HG03469 (cell line): ENCODE results near the gene COIL.

Experiments
- ATAC-seq: cut with Tn5 transposase; IDR thresholded peaks from one replicate; pipeline ENCODE4 v1.9.1; 2021; ENCODE audit warnings: mild to moderate bottlenecking, moderate library complexity, moderate number of reproducible peaks; ENCODE audit not compliant: unreplicated experiment

The COIL gene

DNA sequence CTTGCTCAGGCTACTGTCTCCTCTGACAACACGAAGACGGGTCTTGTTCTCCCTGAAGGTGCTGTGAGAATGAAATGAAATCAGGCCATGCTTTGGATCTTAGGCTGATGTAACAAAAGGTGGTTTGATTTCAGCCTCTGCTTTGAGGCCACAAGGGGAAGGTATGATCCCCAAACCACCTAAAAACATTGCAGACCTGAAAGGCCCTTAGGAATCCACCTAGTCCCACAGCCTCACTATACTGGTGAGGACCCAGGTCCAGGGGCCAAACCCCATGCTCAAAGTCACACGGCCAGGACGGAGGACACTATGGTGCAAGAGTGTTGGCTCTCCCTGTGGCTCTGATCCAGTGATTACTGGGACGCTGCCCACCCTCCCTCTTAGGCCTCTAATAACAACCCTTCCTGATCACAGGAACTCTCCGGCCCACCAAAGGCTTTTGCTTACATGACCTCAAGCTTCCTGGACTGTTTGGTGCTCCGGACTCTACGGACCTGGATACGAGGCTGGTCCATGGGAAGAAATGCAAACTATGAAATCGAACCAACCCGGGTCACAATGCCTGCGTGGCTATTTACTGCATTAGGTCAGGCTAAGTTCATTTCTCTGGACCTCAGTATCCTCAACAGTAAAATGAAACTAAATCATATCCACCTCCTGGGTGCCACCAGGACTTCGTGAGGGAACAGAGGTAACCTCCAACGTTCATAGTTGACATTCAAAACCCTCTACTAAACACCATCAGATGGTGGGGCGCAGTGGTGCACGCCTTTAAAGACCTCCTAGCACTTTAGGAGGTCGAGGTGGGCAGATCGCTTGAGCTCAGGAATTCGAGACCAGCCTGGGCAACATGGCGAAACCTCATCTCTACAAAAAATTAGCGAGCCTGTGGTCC is 48.5 kb downstream of the COIL start:
- ATAC-seq, result no peak

GRCh38 chr17:56910509-56911235 is 50.2 kb downstream of the COIL start:
- ATAC-seq, result no peak

DNA sequence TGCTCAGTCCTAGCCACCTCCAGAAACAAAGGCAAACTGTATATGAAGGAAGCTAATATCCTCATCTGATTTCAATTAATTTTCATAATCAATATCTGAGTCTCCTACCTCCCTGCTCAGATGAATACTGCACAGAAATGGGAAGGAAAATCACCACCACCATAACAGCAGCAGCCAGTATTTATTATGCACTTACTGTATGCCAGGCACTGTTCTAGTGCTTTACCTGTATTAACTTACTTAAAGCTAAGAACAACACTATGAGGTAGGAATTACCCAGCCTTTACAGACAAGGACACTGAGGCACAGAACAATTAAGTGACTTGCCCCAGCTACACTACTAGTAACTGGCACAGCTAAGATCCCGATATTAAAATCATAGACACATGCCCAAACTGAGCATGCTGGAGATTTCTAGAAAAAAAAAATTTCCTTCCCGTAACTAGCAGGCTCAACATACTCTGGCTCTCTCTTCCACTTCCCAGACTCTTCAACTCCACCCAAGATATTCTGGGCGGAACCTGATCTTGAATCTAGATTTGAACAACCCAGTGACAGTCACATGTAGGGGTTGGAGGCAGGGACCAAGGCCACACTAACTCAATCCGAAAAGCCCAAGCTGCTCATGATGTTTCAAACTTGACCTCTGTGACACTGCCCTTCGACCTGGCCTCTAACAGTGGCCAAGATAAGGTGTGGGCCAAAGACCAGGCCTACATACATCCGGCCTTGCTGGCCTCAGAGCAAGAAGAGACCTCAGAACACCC is 50.9 kb downstream of the COIL start:
- no peak for ATAC-seq

DNA sequence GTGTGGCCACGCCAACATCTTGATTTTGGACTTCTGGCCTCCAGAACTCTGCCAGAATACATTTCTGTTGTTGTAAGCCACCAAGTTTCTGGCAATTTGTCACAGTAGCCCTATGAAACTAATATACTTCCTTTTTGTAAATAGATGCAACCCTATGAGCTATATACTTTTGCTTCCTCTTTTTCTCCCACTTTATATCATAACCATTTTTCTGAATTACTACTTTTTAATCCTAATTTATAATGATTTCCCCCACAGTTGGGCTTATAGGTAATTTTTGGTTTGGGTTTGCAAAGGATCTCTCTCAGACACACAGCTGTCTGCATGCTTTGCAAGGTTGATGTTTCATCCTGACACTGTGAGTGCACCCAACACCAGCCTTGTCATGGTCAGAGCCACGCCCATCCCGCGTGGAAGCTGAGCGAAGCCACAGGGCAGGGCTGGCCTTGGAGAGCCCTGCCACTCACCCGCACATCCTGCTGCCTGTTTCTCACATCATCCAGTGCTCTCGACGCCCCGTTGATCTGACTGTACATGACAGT is 52.8 kb downstream of the COIL start:
- ATAC-seq, result peak; percentile 84

DNA sequence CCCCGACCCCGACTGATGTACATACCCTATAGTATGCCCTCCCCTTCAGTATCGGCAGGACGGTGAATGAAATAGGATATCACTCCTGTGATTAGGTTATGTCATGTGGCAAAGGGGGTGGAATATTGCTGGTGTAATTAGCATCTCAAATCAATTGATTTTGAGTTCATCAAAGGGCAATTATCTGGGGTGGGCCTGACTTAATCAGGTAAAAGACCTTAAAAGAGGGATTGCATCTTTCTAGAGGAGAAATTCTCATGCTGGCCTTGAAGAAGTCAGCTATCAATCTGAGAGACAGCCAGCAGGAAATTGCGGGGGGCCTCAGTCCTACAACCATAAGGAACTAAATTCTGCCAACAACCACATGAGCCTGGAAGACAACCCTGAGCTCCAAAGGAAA is 57.3 kb downstream of the COIL start:
- no peak for ATAC-seq

- ATAC-seq, result no peak
These were observed 58.5 kb downstream of the COIL start for GRCh38 chr17:56902348-56902747.

GRCh38 chr17:56899403-56899802 is 61.4 kb downstream of the COIL start:
- no peak for ATAC-seq

GRCh38 chr17:56898874-56899273 is 62.0 kb downstream of the COIL start:
- ATAC-seq, result no peak

DNA sequence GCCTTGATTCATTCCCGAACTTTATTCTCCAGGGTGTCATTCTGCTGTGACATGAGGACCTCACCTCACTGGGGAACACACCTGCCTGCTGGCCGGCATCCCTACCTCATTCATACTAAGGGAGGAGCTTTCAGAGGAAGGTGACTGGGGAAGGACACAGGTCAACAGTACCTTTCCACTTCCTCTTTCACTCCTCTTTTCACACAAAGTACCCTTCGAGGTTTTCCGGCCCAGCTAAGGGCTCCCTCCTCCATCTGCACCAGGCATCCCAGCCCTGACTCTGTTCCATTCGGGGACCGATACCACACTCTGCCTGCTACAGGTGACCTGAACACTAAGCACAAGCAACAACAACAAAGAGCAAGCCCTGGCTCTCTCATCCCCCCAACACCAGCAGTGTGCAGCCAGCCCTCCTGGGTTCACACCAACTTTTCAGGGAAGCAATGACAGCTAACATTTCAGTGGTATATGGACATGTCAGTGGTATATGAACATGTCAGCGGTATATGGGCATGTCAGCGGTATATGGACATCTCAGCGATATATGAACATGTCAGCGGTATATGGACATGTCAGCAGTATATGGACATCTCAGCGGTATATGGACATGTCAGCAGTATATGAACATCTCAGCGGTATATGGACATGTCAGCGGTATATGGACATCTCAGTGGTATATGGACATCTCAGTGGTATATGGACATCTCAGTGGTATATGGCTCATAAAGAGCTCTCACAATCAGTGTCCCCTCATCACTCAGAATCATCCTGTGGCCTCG is 63.0 kb downstream of the COIL start:
- ATAC-seq, result no peak

DNA sequence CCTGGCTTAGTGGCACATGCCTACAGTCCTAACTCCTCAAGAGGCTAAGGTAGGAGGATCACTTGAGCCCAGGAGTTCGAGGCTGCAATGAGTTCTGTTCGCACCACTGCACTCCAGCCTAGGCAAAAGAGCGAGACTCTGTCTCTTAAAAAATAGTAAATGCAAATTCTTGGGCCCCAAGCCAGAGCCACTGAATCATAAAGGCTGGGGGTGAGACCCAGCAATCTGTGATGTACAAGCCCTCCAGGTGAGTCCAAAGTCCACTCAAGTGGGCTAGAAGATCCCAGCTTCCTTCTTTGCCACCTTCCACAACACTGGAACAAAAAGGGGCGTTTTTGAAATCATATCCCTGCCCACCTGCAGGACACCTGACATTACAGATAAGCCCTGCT is 63.9 kb downstream of the COIL start:
- no peak for ATAC-seq

DNA sequence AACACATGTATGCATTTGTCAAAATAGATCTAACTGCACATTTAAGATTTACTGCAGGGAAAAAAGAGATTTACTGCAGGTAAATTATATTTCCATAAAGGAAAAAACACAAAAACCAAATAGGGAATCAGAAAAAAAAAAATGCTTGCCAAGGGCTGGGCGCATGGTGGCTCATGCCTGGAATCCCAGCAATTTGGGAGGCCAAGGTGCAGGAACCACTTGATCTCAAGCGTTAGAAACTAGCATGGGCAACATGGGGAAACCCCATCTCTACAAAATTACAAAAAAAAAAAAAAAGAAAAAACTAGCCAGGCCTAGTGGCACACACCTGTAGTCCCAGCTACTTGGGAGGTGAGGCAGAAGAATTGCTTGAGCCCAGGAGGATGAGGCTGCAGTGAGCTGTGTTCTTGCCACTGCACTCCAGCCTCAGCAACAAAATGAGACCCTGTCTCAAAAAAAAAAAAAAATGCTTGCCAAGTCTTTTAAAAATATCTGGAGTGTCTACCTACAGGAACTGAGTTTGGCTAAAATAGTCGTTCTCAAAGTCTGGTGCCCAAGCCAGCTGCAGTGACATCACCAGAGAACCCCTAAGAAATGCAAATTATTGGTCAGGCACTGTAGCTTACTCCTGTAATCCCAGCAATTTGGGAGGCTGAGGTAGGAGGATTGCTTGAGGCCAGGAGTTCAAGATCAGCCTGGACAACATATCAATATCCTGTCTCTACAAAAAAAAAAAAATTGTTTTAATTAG is 64.5 kb downstream of the COIL start:
- no peak for ATAC-seq

- ATAC-seq, result no peak
These were observed 65.9 kb downstream of the COIL start for GRCh38 chr17:56894859-56895455.

GRCh38 chr17:56893503-56893902 is 67.3 kb downstream of the COIL start:
- no peak for ATAC-seq

DNA sequence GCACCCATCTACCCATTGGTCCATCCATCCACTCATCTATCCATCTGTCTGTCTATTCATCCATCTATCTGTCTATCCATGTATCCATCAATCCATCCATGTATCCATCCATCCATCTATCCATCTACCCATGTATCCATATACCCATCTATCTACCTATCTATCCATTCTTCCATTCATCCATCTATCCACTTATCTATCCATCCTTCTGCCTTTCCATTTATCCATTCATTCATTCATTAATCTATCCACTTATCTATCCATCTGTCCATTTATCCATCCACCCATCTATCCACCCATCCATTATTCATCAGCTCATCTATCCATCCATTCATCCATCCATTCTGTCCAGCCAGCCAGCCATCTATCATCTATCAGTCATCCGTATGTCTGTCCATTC is 68.5 kb downstream of the COIL start:
- ATAC-seq, result no peak

DNA sequence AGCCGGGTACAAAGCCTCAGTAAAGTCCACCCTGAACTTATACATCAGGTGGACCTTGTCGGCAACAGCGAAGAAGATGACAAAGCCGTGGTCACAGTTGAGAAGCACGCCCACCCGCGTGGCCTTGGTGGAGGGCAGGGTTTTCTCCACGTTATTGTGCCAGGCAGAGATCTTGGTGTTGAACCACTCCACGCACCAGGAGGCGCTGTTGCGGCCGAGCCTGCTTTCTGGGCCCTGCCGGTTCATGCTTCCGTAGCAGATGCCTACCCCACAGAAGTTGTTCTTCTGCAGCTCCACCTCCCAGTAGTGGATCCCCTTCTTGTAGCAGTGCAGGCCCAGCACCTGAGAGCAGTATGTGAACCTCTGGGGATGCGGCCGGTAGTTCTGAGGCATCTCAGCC is 69.1 kb downstream of the COIL start:
- no peak for ATAC-seq

GRCh38 chr17:56890906-56891674 is 69.8 kb downstream of the COIL start:
- no peak for ATAC-seq

GRCh38 chr17:56890390-56890789 is 70.5 kb downstream of the COIL start:
- no peak for ATAC-seq
